ENCODE results near the gene MCUR1.
"Not testable (repeated sequence)": the region's sequence is repeated elsewhere in the genome, so short reads cannot be mapped to it uniquely, and the experiment has no call there.

Gene MCUR1

GRCh38 chr6:13828656-13829301, 14.4 kb upstream of the MCUR1 start:
- DNase-seq: not testable (repeated sequence)

- no peak for DNase-seq
Observed at GRCh38 chr6:13827032-13827431, 12.7 kb upstream of the MCUR1 start.

- DNase-seq: no peak
Observed at GRCh38 chr6:13825871-13826270, 11.5 kb upstream of the MCUR1 start.

GRCh38 chr6:13818341-13818740, 4.0 kb upstream of the MCUR1 start:
- no peak for DNase-seq

GRCh38 chr6:13814938-13815575, 700 bp upstream of the MCUR1 start:
- no peak for DNase-seq

GRCh38 chr6:13813621-13814175, 659 bp downstream of the MCUR1 start:
- DNase-seq: peak; percentile 39

- no peak for DNase-seq
Observed at GRCh38 chr6:13813026-13813425, 1.3 kb downstream of the MCUR1 start.

- no peak for DNase-seq
Observed at GRCh38 chr6:13812359-13812642, 2.1 kb downstream of the MCUR1 start.

- DNase-seq: no peak
Observed at GRCh38 chr6:13811627-13812358, 2.6 kb downstream of the MCUR1 start.

- DNase-seq: no peak
Observed at GRCh38 chr6:13810688-13811446, 3.5 kb downstream of the MCUR1 start.

GRCh38 chr6:13808801-13809200, 5.6 kb downstream of the MCUR1 start:
- no peak for DNase-seq

GRCh38 chr6:13807696-13808095, 6.7 kb downstream of the MCUR1 start:
- DNase-seq: no peak

GRCh38 chr6:13803581-13803980, 10.8 kb downstream of the MCUR1 start:
- DNase-seq: no peak

GRCh38 chr6:13800615-13801014, 13.7 kb downstream of the MCUR1 start:
- DNase-seq: no peak

GRCh38 chr6:13796781-13797180, 17.6 kb downstream of the MCUR1 start:
- no peak for DNase-seq

GRCh38 chr6:13795041-13795750, 19.2 kb downstream of the MCUR1 start:
- DNase-seq: peak; percentile 67

- DNase-seq: peak; percentile 7
Observed at GRCh38 chr6:13794184-13794583, 20.2 kb downstream of the MCUR1 start.

GRCh38 chr6:13789746-13790145, 24.6 kb downstream of the MCUR1 start:
- no peak for DNase-seq

GRCh38 chr6:13788820-13789219, 25.5 kb downstream of the MCUR1 start:
- DNase-seq: no peak

GRCh38 chr6:13787137-13787536, 27.2 kb downstream of the MCUR1 start:
- peak; percentile 6 for DNase-seq

- DNase-seq: not testable (repeated sequence)
Observed at GRCh38 chr6:13780162-13780561, 34.2 kb downstream of the MCUR1 start.

GRCh38 chr6:13778028-13778427, 36.3 kb downstream of the MCUR1 start:
- DNase-seq: no peak

- no peak for DNase-seq
Observed at GRCh38 chr6:13776602-13777001, 37.8 kb downstream of the MCUR1 start.
